ENCODE measurements around the gene PDE4D.

- TF ChIP-seq CTCF (conservative IDR thresholded peaks at IDR 0.05; ENCODE audit: low read length) = no peak
- no peak for TF ChIP-seq EZH2phosphoT487 (IDR thresholded peaks at IDR 0.05; ENCODE audit: borderline replicate concordance, low read depth, low read length)
Measured at GRCh38 chr5:59683311-59683710, 210.2 kb downstream of the PDE4D start.
